ENCODE results near the gene GTF2I.
"Not testable (repeated sequence)": the region's sequence is repeated elsewhere in the genome, so short reads cannot be mapped to it uniquely, and the experiment has no call there.

GTF2I gene

DNA sequence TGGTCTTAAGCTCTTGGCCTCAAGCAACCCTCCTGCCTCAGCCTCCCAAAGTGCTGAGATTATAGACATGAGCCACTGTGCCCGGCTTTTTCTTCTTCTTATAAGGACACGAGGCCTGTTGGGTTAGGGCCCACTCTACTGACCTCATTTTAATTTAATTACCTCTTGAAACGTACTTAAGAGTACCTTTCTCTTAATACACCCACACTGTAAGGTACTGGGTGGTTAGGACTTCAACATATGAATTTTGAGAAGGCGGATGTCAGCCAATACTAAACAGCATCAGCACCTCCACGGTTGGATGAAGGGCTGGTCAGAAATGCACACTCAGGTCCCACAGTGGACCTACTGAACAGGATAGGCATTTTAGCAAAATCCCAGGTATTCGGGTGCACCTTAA, 124.2 kb downstream of the GTF2I start:
- not testable (repeated sequence) for DNase-seq

DNA sequence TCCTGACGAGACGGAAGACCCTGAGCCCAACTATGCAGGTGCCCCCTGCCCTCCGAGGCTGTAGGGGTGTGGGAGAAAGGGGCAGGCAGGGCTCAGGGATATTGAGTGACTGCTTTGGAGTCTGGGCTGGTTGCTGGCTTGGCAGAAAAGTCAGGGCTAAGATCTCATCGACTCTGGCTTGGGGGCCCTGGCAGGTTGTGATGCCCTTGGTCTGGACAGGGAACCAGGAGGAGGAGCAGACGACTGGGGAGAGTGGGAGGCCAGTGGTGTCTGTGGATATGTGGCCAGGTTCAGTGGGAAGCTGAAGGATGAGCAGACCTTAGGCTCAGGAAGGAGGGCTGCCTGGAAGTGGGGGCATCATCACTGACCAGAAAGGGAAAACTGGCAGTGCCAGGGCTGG, 126.1 kb downstream of the GTF2I start:
- not testable (repeated sequence) for DNase-seq

DNA sequence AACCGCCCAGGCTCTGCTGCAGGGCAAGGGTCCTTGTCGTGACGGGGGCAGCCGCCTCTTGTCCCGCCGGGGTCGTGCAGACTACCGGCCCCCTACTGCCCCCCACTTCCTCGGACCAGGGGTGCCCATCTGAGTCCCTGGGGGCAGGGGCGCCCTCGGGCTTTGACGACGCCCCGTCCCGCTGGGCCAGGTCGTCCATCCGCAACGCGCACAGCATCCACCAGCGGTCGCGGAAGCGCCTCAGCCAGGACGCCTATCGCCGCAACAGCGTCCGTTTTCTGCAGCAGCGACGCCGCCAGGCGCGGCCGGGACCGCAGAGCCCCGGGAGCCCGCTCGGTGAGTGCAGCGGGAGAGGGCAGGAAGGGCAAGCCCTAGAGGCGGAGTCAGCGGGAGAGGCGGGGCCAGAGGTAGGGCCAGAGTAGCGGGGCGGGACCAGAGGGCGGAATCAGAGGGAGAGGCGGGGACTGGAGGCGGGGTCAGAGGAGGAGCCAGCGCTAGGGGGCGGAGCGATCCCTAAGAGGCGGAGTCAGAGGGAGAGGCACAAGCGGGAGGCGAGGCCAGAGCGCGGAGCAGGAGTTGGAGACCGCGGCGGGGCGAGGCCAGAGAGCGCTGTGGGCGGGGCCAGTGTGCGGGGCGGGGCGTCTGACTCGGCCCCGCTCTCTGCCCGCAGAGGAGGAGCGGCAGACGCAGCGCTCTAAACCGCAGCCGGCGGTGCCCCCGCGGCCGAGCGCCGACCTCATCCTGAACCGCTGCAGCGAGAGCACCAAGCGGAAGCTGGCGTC, 131.0 kb downstream of the GTF2I start:
- peak; percentile 38 for DNase-seq

- not testable (repeated sequence) for DNase-seq
Measured at GRCh38 chr7:74789200-74789736, 131.8 kb downstream of the GTF2I start.

GRCh38 chr7:74797848-74798622, 140.5 kb downstream of the GTF2I start:
- not testable (repeated sequence) for DNase-seq

DNA sequence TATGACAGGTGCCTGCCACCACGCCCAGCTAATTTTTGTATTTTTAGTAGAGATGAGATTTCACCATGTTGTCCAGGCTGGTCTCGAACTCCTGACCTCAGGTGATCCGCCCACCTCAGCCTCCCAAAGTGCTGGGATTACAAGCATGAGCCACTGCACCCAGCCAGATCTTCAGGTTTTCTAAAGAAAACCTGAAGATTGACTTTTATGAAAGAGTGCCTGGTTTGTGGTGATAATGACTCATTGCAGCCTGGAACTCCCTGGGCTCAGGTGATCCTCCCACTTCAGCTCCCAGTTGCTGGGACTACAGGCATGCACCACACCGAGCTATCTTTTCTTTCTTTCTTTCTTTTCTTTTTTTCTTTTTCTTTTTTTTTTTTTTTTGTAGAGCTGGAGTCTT, 141.1 kb downstream of the GTF2I start:
- not testable (repeated sequence) for DNase-seq
